ENCODE data around the gene TGOLN2. TPM values are rescaled to one million over a fixed set of nuclear protein-coding genes. Genes with fewer than 3 reads are reported as not detected.

TGOLN2 gene
- total RNA-seq, 1 experiment from 2014 or later = 178 TPM

- no peaks in the 10 kb centered on the region for H3K9me3 ChIP-seq (ENCODE audit: control insufficient read depth, insufficient read depth, low read depth, low read length)
- H3K4me1 ChIP-seq (ENCODE audit: control insufficient read depth, insufficient read depth, low read length) = peaks cover 12% of the 10 kb centered on the region
- ATAC-seq = no peak
- H3K27me3 ChIP-seq (ENCODE audit: control insufficient read depth, insufficient read depth, low read length) = no peaks in the 10 kb centered on the region
- DNase-seq (ENCODE audit: low read depth, low spot score) = no peak
- ChIA-PET POLR2A (interaction anchor here (0.7 kb wide), 1 partner anchor 98 kb away, joined by 8 read pairs; no protein-coding TSS in a partner anchor), CTCF (no interaction called here)
- H3K4me3 ChIP-seq (ENCODE audit: low read depth in 2 of 2, low read length in 2 of 2) = no peak overlapping the region
- TF ChIP-seq POLR2AphosphoS5 (IDR thresholded peaks at IDR 0.05; ENCODE audit: low read depth, low read length) (no peak), SIN3A (IDR thresholded peaks at IDR 0.05; ENCODE audit: borderline replicate concordance, insufficient read depth, low read depth, low read length) (no peak), REST (IDR thresholded peaks at IDR 0.05; ENCODE audit: insufficient read depth in 1 of 2, low read depth in 2 of 2, low read length in 1 of 2) (no peak), TCF7L2 (IDR thresholded peaks at IDR 0.05; ENCODE audit: low read depth, low read length) (no peak), CTCF (IDR thresholded peaks at IDR 0.05) (no peak)
- peaks cover 21% of the 10 kb centered on the region for H3K36me3 ChIP-seq (ENCODE audit: control insufficient read depth, insufficient read depth, low read length)
- intact Hi-C loops (cut with micrococcal nuclease; ENCODE audit: unreplicated experiment) (no loop called here), in situ Hi-C loops (cut with HindIII; ENCODE audit: low pct_unique_long_range_greater_than_20kb, low sequenced_read_pairs) (no loop called here)
- H3K27ac ChIP-seq (ENCODE audit: low read length) = no peak overlapping the region
- no TSS peak for BruUV-seq (replicated peaks)
Observed at GRCh38 chr2:85323351-85323987, 4.3 kb downstream of the TGOLN2 start.

GRCh38 chr2:85319796-85320195, 8.0 kb downstream of the TGOLN2 start:
- Histone ChIP-seq H3K4me1 (ENCODE audit: control insufficient read depth, insufficient read depth, low read length) (peaks cover 1% of the 10 kb centered on the region; the same call in 1 of the 2 replicates), H3K9me3 (ENCODE audit: control insufficient read depth, insufficient read depth, low read depth, low read length) (no peaks in the 10 kb centered on the region), H3K36me3 (ENCODE audit: control insufficient read depth, insufficient read depth, low read length) (peaks cover 23% of the 10 kb centered on the region), H3K4me3 (ENCODE audit: low read depth in 2 of 2, low read length in 2 of 2) (no peak overlapping the region), H3K27ac (ENCODE audit: low read length) (no peak overlapping the region), H3K27me3 (ENCODE audit: control insufficient read depth, insufficient read depth, low read length) (no peaks in the 10 kb centered on the region)
- intact Hi-C loops (cut with micrococcal nuclease; ENCODE audit: unreplicated experiment) = no loop called here
- CTCF ChIA-PET = no interaction called here
- no peak for ATAC-seq
- in situ Hi-C loops (cut with HindIII; ENCODE audit: low pct_unique_long_range_greater_than_20kb, low sequenced_read_pairs) = no loop called here
- no TSS peak for BruUV-seq (replicated peaks)
- POLR2A ChIA-PET = interaction anchor here (0.6 kb wide), 1 partner anchor 541 kb away, joined by 3 read pairs; no protein-coding TSS in a partner anchor
- TF ChIP-seq SIN3A (IDR thresholded peaks at IDR 0.05; ENCODE audit: borderline replicate concordance, insufficient read depth, low read depth, low read length) (no peak), TCF7L2 (IDR thresholded peaks at IDR 0.05; ENCODE audit: low read depth, low read length) (no peak), POLR2AphosphoS5 (IDR thresholded peaks at IDR 0.05; ENCODE audit: low read depth, low read length) (no peak), REST (IDR thresholded peaks at IDR 0.05; ENCODE audit: insufficient read depth in 1 of 2, low read depth in 2 of 2, low read length in 1 of 2) (no peak), CTCF (IDR thresholded peaks at IDR 0.05) (no peak)
- DNase-seq (ENCODE audit: low read depth, low spot score) = no peak
